GM12874 (cell line): ENCODE measurements around the gene COX7A2L.

ENCODE experiments used
- CTCF ChIP-seq: IDR thresholded peaks from 2 replicates; pipeline ENCODE4 v1.5.1; 2011; ENCODE audit warnings: low read depth, mild to moderate bottlenecking, control low read depth, low read length, moderate library complexity; ENCODE audit not compliant: insufficient read depth

COX7A2L gene

DNA sequence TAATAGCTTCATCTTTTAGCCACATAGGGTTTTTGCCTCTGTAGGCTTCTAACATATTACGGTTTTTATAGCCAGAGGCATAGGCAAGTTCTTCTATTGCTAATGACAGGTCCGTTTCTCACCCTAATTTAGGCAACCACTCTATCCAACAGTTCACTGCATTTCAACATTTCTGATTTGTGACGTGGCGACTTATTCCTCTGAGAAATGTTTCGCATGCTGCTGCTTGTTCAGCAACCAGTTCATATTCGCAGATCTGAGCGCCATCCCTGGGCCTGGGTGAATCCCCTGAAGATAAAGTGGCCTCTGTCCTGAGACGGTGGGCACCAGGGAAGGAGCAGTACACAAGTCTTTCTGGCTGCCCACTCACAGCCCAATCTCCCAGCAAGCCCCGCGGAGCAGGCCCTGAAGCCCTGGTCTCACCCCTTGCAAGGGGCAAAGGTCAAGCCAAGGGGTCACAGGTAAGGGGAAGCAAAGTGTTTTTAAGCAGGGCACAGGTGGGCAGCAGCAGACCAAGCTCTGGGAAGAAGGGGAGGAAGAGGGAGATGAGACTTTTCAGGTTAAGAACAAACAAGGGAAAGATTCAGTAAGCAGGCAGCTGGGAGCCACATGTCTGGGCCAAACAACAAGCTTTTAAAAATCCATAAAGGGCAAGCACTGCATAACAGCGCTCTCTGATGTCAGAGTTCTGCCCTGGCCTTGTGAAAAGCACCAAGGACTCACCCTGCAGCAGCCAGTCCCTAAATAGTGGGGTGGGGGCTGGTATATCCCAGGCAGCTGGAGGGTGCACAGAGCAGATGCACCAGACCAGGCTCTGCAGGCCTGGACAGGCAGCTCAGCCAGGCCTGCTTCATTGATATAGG is 10.8 kb upstream of the COX7A2L start:
- no peak for TF ChIP-seq CTCF

DNA sequence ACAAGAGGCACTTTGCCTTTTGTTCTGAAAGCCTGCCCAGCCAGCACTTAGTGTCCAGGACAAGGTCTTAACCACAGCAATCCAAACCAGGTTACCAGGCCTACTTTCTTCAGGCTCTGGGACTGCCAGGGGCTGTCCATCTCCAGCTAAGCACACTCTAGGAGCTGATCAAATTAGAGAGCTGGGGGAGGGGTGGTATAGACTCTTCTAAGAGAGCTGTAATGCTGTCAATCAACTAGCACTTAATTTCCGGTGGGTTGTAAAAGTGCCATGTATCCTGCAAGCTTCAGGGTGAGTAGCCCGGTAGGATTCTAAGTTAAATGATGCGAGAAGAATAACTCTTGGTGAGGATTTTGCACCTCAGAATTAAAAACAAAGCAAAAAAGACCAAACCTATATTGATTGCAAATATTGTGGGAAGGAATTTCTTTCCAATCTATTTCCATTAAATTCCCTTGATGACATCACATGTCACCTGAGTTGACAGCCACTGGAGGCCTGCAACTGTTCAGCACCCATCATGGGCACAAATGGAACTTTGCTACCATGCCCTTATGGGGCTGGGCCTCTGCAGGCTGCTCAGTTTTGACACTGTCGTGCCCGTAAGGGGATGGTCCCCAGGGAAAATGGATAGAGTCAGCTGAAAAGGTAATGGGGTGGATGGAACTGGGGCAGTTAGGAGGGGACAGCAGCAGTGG is 8.7 kb upstream of the COX7A2L start:
- no peak for TF ChIP-seq CTCF

DNA sequence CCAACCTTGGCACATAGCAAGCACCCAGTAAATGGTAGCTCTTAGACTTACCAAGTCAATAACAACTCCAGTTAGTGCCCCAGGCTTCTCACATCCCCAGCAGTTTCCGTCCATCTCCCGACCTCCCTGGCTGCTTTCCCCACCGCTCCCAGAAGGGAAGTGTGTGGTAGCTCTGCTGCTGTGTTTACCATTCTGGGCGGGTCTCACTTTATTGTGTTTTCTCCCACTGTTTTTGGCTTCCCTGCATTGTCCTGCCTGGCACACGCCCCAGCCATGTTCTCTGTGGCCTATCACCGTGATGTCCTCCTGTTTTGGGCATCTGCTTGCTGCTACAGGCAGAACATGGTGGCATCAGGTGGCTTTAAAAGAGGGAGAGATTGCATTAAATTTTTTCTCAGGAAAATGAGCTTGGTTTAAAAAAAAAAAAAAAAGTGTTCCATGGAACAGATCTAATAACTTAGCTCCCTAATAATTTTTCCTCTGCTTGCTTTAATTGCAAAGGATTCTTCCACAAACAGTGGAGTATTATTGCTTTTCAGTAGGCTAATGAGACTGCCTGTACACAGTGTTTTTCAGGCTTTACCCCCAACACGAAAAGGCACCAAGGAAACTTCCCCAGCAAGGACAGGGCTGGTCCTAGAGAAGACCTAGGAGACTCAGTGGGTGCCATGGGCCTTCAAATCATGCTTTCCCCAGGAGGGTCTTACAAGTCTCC is 8.0 kb upstream of the COX7A2L start:
- no peak for TF ChIP-seq CTCF

DNA sequence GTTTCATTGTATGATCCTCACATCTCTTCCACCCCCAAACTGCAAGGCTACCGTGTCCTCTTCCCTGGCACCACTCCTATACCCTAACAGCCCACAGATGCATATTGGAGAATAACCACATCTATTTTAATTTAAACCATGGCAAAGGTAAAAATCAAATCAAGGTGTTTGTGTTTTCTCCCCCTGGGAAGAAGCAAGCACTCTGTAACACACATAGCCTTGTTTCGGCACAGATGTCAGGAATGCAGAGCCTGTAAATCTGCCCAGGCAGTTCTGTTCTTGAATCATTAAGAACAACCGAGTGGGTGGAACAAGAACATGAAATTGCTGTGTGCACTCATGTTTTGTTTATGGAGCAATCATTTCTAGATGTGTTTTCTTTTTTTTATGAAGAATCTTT is 6.8 kb upstream of the COX7A2L start:
- no peak for TF ChIP-seq CTCF

GRCh38 chr2:42366411-42366810 is 5.4 kb upstream of the COX7A2L start:
- no peak for TF ChIP-seq CTCF

GRCh38 chr2:42364658-42365057 is 3.6 kb upstream of the COX7A2L start:
- TF ChIP-seq CTCF: no peak

DNA sequence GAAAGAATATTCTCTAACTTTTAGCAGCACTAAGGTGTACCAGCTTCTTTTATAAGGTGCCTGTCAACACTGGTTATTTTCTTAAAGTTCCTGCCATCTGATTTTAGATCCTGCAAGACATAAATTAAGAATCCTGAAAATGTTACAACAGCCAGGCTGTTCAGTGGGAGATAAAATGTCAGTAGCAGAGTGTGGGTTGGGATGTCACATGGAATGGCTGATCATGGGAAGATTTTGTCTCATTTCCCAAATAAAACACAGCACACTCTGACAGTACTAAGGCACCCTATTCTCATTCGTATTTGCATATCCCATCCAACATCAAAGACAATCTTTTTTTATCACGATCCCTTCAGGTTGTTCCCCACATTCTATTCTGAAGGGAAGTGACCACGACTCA is 2.4 kb upstream of the COX7A2L start:
- TF ChIP-seq CTCF: no peak
